GM10266 (cell line): ENCODE measurements around the gene FIP1L1.

Source experiments
- DNase-seq: peaks from one replicate; pipeline ENCODE4 v3.0.0; 2012; ENCODE audit errors: extremely low spot score
- TF ChIP-seq, protein P1 (sequence below): IDR thresholded peaks from 2 replicates; pipeline ENCODE4 v1.5.1; 2012; ENCODE audit warnings: mild to moderate bottlenecking, low read depth; ENCODE audit not compliant: control insufficient read depth, insufficient read depth; ENCODE audit errors: missing control alignments

Gene FIP1L1

DNA sequence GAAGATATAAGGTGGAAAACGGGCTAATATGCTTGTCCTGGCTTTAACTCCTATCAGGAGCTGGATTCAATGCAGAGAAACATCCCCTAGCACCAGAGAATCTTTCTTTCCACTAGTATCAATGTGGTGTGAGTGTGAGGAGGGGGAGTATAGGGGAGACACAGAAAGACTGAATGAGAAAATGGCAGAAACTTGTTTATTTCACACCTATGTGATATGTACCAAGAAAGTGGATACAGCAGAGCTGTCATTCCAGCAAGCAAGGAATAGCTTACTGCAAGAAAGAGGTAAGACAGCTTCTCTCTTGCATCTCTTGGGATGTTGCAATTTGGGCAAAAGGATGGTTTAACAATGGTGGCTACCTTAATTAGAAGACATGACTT lies 108.2 kb downstream of the FIP1L1 start:
- TF ChIP-seq, protein P1, sequence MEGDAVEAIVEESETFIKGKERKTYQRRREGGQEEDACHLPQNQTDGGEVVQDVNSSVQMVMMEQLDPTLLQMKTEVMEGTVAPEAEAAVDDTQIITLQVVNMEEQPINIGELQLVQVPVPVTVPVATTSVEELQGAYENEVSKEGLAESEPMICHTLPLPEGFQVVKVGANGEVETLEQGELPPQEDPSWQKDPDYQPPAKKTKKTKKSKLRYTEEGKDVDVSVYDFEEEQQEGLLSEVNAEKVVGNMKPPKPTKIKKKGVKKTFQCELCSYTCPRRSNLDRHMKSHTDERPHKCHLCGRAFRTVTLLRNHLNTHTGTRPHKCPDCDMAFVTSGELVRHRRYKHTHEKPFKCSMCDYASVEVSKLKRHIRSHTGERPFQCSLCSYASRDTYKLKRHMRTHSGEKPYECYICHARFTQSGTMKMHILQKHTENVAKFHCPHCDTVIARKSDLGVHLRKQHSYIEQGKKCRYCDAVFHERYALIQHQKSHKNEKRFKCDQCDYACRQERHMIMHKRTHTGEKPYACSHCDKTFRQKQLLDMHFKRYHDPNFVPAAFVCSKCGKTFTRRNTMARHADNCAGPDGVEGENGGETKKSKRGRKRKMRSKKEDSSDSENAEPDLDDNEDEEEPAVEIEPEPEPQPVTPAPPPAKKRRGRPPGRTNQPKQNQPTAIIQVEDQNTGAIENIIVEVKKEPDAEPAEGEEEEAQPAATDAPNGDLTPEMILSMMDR: no peak
- no peak for DNase-seq

DNA sequence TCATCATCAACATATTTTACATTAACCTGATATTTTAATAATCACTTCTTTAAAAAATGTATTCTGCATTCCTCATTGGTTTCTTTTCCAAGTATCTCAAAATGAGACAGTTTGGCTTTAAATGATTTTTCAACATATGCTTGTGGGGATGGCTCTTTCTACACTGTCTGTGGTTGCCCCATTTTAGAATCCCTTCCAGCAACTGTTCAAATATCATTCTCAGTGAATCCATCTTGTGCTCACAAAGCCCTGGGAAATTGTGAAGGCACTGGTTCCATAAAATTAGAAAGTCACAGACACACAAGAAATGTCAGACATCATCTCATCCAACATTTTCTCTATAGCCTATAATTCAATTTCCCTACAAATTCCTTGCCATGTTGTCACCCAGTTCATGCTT lies 110.3 kb downstream of the FIP1L1 start:
- no peak for DNase-seq
- TF ChIP-seq, protein P1: no peak

DNA sequence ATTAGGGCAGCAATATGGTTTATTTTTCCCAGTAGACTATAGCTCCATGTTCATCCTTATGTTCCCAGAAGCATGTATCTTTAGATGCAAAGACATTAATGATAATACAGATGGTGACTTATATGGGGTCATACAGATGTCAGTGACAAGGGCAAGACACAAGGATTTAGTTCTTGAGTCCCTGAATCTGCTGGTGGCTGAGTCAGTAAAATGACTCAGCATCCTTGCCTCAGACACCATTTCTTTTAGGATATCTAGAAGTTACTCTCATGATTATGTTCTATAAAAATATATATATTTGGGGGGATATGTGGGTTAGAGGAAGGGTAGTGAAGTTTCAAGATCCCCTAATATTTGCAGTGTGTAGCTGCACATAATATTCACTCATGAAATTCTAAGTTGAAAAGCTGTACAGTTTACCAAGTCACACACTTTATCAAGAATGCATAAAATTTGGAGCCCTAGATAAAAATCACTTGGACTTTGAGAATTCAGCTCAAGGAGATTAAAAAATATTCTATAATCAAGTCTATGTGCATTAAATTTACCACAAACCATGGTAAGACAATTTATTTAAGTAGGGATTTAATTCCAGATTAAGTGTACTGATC lies 111.9 kb downstream of the FIP1L1 start:
- TF ChIP-seq, protein P1: no peak
- DNase-seq: no peak

DNA sequence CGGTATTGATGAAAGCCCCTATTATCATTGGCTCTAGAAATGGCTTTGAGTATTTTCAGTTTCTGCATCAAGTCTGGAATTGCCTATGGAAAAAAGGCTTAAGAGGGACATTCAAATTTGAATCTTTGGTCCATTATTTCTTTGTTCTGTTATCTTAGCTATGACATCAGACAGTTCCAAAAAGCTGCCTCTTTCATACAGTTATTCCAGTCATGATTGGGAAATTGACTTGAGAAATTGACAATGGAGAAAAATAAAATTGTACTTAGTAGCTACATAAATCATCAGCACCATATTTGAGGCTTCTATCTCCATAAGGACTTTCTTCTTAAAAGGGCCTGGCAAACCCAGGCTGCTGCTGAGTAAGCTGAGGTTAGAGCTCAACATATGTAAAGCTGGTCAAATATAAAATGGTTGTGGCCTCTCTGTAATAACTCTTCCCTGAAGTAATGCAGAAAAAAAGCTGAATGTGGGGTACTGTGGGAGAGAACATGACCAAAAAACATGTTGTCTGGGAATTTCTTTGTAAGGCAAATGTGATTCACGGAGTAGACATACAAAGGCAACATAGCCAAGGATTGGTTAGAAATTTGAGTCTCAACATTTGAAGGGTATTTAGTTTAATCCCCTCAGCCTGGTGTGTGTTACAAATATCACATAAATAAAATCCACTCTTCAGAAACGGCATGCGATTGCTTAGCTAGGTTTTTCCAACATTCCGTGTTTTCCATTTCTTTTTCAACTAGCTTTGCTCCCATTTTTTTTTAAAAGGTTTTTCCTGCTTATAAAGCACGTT lies 112.9 kb downstream of the FIP1L1 start:
- TF ChIP-seq, protein P1: no peak
- no peak for DNase-seq

DNA sequence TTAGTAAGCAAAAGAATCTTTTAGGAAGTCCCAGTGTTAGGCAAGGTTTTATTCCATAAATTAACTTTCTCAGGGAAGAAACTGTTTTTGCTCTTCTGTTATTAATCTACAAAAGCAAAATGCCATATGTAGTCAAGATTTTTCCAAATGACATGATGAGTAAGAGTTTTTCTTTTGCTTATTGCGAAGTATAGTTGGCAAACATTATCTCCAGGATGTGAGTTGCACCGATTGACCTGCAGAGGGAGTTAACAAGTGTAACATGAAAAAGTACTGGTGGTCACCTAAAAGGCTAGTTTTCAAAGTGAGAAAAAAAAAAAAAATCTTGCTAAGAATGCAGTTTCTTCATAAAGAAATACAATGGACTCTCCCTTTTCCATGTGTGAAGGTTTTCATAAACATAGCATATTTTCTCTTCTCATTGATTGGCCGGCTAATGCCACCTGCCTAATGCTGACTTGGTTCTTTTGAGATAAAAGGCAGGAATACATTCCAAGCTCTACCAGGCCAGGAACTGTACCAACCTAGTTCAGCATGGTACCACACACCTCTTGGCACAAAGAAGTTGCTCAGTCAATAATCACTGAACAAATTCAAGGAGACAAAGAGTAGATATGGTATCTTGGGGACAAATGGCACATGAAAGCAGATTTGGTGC lies 113.7 kb downstream of the FIP1L1 start:
- DNase-seq: peak; percentile 15

DNA sequence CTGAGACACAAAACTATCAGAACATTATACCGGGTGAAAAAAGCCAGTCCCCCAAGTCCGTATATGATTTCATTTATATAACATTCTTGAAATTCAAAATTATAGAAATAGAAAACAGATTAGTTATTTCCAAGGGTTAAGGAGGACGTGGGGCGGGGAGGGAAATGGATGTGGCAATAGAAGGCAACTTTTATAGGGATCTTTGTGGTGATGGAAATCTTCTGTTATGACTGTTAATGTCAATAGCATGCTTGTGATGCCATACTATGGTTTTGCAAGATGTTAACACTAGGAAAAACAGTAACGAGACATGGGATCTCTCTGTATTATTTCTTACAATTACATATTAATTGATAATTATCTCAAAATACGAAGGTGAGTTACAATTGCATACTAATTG lies 117.4 kb downstream of the FIP1L1 start:
- TF ChIP-seq, protein P1: no peak
- no peak for DNase-seq

More for the DNA sequence above, 113.7 kb downstream of the FIP1L1 start:
- TF ChIP-seq, protein P1: peak; percentile 47
